Measurements from ENCODE around the gene TIE1. TPM values are rescaled to one million over a fixed set of nuclear protein-coding genes. Genes with fewer than 3 reads are reported as not detected.

The TIE1 gene
- total and polyA plus RNA-seq, 9 of the 15 experiments (the other 6 are each of a cell fraction or from before 2014, with no cell fraction given): 0.07 to 0.49 (median 0.14) TPM; not detected in 4

GRCh38 chr1:43329995-43330751, 29.4 kb downstream of the TIE1 start (continued):
- TF ChIP-seq TSHZ1 (CRISPR knock-in tag; IDR thresholded peaks at IDR 0.05): no peak
- TF ChIP-seq RCOR1 (IDR thresholded peaks at IDR 0.05; ENCODE audit: borderline replicate concordance in 1 of 2, low read depth in 2 of 2, low read length in 2 of 2): peak in 1 of 2 experiments; percentile 94; a peak in 3 of 4 replicates
- TF ChIP-seq SIN3A (IDR thresholded peaks at IDR 0.05; ENCODE audit: borderline replicate concordance in 2 of 2, control insufficient read depth in 1 of 2, low read depth in 2 of 2, low read length in 2 of 2): no peak
- TF ChIP-seq MGA (IDR thresholded peaks at IDR 0.05): peak; percentile 82
- no peak for TF ChIP-seq RFX7 (CRISPR knock-in tag; IDR thresholded peaks at IDR 0.05)
- no peak for TF ChIP-seq LARP7 (IDR thresholded peaks at IDR 0.05)
- no peak for TF ChIP-seq PCBP1 (IDR thresholded peaks at IDR 0.05; ENCODE audit: low read depth, low read length, poor library complexity, severe bottlenecking)
- TF ChIP-seq BACH1 (tag; IDR thresholded peaks at IDR 0.05): no peak
- TF ChIP-seq ZKSCAN3 (CRISPR knock-in tag; IDR thresholded peaks at IDR 0.05): no peak
- TF ChIP-seq SNAPC5 (CRISPR knock-in tag; IDR thresholded peaks at IDR 0.05): no peak
